Measurements from ENCODE around the gene SPOCK1. TPM values are rescaled to one million over a fixed set of nuclear protein-coding genes. Genes with fewer than 3 reads are reported as not detected.
A peak's percentile ranks its signal among the peaks of the same experiment; 100 is the strongest.

Gene SPOCK1
- total and polyA plus RNA-seq, 2 of the 4 experiments (the other 2 are of a cell fraction) = 5.0 to 20.3 TPM

- Histone ChIP-seq H2BK5ac (ENCODE audit: low read depth, low read length, poor library complexity, severe bottlenecking) (no peak overlapping the region), H2AK9ac (replicated peaks; ENCODE audit: low read depth, low read length, poor library complexity) (no peak overlapping the region), H3K18ac (ENCODE audit: low read depth, low read length) (no peak overlapping the region), H3K79me1 (ENCODE audit: low read depth in 1 of 2, low read length in 2 of 2) (no peaks in the 10 kb centered on the region), H2BK15ac (ENCODE audit: low read depth, low read length) (no peak overlapping the region), H2AK5ac (ENCODE audit: low read depth, low read length) (no peak overlapping the region), H3K4me3 (ENCODE audit: insufficient read depth, low read depth, low read length) (no peak overlapping the region), H3K4me1 (ENCODE audit: control insufficient read depth, insufficient read depth, low read length) (no peaks in the 10 kb centered on the region), H3K23ac (ENCODE audit: low read depth, low read length) (no peak overlapping the region), H2AFZ (replicated peaks; ENCODE audit: low read length, poor library complexity) (peak overlapping the region; percentile 21), H3K36me3 (ENCODE audit: control insufficient read depth, insufficient read depth, low read length) (no peaks in the 10 kb centered on the region), H3K14ac (replicated peaks; ENCODE audit: low read depth, low read length) (no peak overlapping the region), H4K91ac (ENCODE audit: insufficient read depth, low read depth, low read length) (no peak overlapping the region), H4K8ac (ENCODE audit: low read depth in 2 of 2, low read length in 2 of 2) (no peak overlapping the region), H2BK120ac (ENCODE audit: low read depth, low read length) (no peak overlapping the region), H3K9me3 (ENCODE audit: control insufficient read depth, insufficient read depth, low read length) (peaks cover 7% of the 10 kb centered on the region; the same call in 1 of the 2 replicates), H3K27ac (ENCODE audit: insufficient read depth, low read length) (no peak overlapping the region), H3K9ac (ENCODE audit: low read depth, low read length) (no peak overlapping the region), H3K4me2 (ENCODE audit: low read depth, low read length) (no peak overlapping the region), H4K5ac (ENCODE audit: low read depth, low read length) (no peak overlapping the region), H3K4ac (ENCODE audit: low read depth, low read length) (no peak overlapping the region), H3K9me1 (ENCODE audit: insufficient read depth, low read length) (no peaks in the 10 kb centered on the region), H3K56ac (ENCODE audit: extremely low read depth, insufficient read depth, low read length) (no peak overlapping the region), H2BK20ac (ENCODE audit: low read depth, low read length) (no peak overlapping the region), H4K20me1 (ENCODE audit: insufficient read depth, low read length) (no peaks in the 10 kb centered on the region), H3K27me3 (ENCODE audit: control insufficient read depth, insufficient read depth, low read length) (no peaks in the 10 kb centered on the region)
- no peak for ATAC-seq (ENCODE audit: low read depth)
- intact Hi-C loops (cut with micrococcal nuclease) = no loop called here
- TF ChIP-seq MXI1 (IDR thresholded peaks at IDR 0.05; ENCODE audit: borderline replicate concordance, low read depth, low read length) (no peak), RCOR1 (IDR thresholded peaks at IDR 0.05; ENCODE audit: insufficient replicate concordance, low read length) (no peak), MAZ (IDR thresholded peaks at IDR 0.05; ENCODE audit: borderline replicate concordance, low read depth, low read length) (no peak), ELK1 (IDR thresholded peaks at IDR 0.05; ENCODE audit: borderline replicate concordance, low read depth, low read length) (no peak)
- in situ Hi-C loops (cut with MboI; ENCODE audit: low sequenced_read_pairs) = no loop called here
- dilution Hi-C loops (cut with HindIII; ENCODE audit: low sequenced_read_pairs, unreplicated experiment) = no loop called here
- CTCF ChIA-PET = interaction anchor here (1.2 kb wide), 1 partner anchor 12 kb away, joined by 3 read pairs; no protein-coding TSS in a partner anchor
- DNase-seq = no peak
- WGBS, 2 experiments (ENCODE audit: extremely low coverage in 2 of 2, insufficient read length in 1 of 2) = 60% methylated on average over 1 of the region's 1 CpG; no CpG with 5 or more reads in 1 of the 2 experiments
- POLR2A ChIA-PET (ENCODE audit: unreplicated experiment) = no interaction called here
- no TSS peak for BruUV-seq (replicated peaks)
Observed at GRCh38 chr5:137383909-137384308, 115.2 kb downstream of the SPOCK1 start.

Measured in IMR-90 (cell line).